DMS79 (cell line): ENCODE measurements around the gene BMP10.
"Not testable (repeated sequence)": the region's sequence is repeated elsewhere in the genome, so short reads cannot be mapped to it uniquely, and the experiment has no call there.

Source experiments
- DNase-seq: peaks from one replicate; lab custom pipeline; 2025; lab: John Stamatoyannopoulos, UW

Gene BMP10

GRCh38 chr2:68871159-68871764 is at the start of gene BMP10:
Gene BMP10, minus strand, starts transcription at chr2:68871397. Its CDS starts 39 bp downstream, at chr2:68871358.
- no peak for DNase-seq

GRCh38 chr2:68920481-68921170 is 49.4 kb upstream of the BMP10 start:
- no peak for DNase-seq

- DNase-seq, result no peak
Measured at GRCh38 chr2:68918497-68918896, 47.3 kb upstream of the BMP10 start.

- DNase-seq, result no peak
Measured at GRCh38 chr2:68917034-68917718, 46.0 kb upstream of the BMP10 start.

- no peak for DNase-seq
Measured at GRCh38 chr2:68916226-68916625, 45.0 kb upstream of the BMP10 start.

- no peak for DNase-seq
Measured at GRCh38 chr2:68915393-68915792, 44.2 kb upstream of the BMP10 start.

GRCh38 chr2:68913359-68913758 is 42.2 kb upstream of the BMP10 start:
- DNase-seq, result no peak

- no peak for DNase-seq
Measured at GRCh38 chr2:68912732-68913131, 41.5 kb upstream of the BMP10 start.

GRCh38 chr2:68912111-68912510 is 40.9 kb upstream of the BMP10 start:
- DNase-seq, result no peak

- no peak for DNase-seq
Measured at GRCh38 chr2:68911709-68912108, 40.5 kb upstream of the BMP10 start.

- no peak for DNase-seq
Measured at GRCh38 chr2:68911246-68911645, 40.0 kb upstream of the BMP10 start.

- peak; percentile 48 for DNase-seq
Measured at GRCh38 chr2:68909793-68910674, 38.8 kb upstream of the BMP10 start.

- DNase-seq, result peak; percentile 55
Measured at GRCh38 chr2:68908392-68908970, 37.3 kb upstream of the BMP10 start.

- no peak for DNase-seq
Measured at GRCh38 chr2:68907920-68908253, 36.7 kb upstream of the BMP10 start.

- no peak for DNase-seq
Measured at GRCh38 chr2:68907232-68907919, 36.2 kb upstream of the BMP10 start.

GRCh38 chr2:68906716-68907115 is 35.5 kb upstream of the BMP10 start:
- no peak for DNase-seq

- DNase-seq, result no peak
Measured at GRCh38 chr2:68905116-68905515, 33.9 kb upstream of the BMP10 start.

GRCh38 chr2:68901561-68901960 is 30.4 kb upstream of the BMP10 start:
- DNase-seq, result no peak

- DNase-seq, result no peak
Measured at GRCh38 chr2:68901199-68901514, 30.0 kb upstream of the BMP10 start.

- DNase-seq, result no peak
Measured at GRCh38 chr2:68900496-68901198, 29.4 kb upstream of the BMP10 start.

- not testable (repeated sequence) for DNase-seq
Measured at GRCh38 chr2:68895981-68896380, 24.8 kb upstream of the BMP10 start.
